Activated naive CD4-positive, alpha-beta T cell (primary cell): ENCODE measurements around the gene SLC15A1.
A peak's percentile ranks its signal among the peaks of the same experiment; 100 is the strongest.
"Not testable (repeated sequence)": the region's sequence is repeated elsewhere in the genome, so short reads cannot be mapped to it uniquely, and the experiment has no call there.

Source experiments
- DNase-seq, 4 experiments: peaks; one replicate each; lab custom pipeline; 2025; lab: John Stamatoyannopoulos, UW

The SLC15A1 gene

DNA sequence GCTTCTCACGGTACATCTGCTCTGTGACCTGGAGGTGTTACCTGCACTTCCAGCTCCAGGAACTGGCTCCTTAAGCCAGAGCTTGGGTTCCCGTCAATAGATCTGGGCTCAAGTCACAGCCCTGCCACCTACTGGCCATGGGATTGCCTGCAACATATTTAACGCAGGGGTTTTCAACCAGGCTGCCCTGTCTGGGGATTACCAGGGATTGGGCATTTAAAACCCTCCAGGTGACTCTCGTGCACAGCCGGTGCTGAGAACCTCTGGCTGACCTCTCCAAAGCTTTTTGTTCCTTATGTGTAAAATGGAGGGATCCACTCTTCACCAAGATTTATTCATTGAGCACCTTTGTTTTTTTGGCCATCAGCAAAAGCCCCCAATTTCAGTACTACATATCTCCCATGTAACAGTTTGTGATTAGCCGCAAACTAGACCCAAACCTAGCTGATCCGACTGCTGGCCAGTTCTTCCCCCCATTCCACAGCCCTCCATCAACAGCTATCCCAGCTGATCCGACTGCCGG is 98.9 kb downstream of the SLC15A1 start:
- peak; percentile 23 to 59 (median 50) for DNase-seq

DNA sequence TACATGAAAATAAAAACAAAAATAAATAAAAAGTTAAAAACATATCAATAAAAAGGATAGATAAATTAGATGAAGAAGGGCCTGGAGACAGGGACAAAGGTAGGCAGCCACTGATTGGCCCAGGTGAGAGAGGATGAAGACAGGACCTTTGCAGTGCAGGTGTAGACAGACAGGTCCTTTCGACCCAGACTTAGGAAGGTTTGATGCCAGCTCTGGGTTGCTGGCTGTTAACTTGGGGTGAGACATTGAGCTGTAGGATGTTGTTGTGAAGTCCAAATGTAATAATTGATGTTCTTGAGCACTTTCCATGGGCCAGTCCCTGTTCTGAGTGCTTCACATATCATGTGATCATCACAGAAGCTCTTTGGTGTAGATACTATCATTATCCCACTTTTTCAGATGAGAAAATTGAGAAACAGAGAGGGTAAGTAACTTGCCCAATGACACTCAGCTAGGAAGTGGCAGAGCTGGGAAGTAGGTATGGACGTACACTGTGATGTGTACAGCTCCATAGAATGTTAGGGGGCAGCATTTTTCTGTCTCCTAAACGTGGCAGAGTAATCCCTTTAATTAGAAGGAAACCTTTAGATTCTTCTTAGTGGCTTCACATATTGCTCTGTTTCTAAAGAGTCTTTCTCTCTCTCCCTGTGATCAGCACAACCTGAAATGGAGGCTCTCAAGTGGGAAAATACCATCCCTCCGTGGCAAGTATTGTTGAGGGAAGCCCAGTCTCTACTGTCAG is 99.6 kb downstream of the SLC15A1 start:
- DNase-seq, result no peak

DNA sequence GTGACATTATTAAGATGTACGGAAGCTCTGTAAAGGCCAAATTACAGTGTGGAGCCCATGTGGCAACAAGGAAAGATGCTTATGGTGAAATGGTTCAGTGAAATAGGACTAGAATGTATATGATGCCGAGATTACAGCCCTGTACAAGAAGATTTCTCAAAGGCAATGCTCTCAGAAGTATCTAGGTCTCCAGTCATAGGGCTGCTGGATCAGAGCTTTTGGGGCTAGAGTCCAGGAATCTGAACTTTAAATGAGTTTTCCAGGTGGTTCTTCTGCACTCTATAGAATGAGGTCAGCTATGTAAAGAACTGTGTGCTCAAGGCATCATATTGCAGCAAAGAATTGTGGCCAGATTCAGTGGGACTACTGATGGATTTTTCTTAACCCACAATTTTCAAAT is 100.2 kb downstream of the SLC15A1 start:
- DNase-seq, result no peak

DNA sequence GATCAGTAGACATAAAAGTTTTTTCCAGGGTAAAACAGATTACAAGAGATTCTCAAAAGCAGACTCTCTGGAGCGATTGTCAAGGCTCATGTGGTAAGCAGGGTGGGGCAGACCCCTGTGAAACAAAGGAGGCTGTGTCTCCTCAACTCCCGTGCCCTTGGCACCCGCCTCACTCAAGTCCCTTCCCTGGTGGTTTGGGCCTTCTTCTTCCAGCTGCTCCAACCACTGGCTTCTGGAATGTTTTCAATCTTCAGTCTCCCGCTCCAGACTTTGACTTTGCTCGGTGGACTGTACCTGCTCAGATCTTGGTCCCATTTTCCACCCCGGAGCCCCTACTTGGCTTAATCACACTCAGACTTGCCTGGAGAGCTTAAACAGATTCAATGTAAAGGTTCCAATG is 100.7 kb downstream of the SLC15A1 start:
- no peak for DNase-seq

DNA sequence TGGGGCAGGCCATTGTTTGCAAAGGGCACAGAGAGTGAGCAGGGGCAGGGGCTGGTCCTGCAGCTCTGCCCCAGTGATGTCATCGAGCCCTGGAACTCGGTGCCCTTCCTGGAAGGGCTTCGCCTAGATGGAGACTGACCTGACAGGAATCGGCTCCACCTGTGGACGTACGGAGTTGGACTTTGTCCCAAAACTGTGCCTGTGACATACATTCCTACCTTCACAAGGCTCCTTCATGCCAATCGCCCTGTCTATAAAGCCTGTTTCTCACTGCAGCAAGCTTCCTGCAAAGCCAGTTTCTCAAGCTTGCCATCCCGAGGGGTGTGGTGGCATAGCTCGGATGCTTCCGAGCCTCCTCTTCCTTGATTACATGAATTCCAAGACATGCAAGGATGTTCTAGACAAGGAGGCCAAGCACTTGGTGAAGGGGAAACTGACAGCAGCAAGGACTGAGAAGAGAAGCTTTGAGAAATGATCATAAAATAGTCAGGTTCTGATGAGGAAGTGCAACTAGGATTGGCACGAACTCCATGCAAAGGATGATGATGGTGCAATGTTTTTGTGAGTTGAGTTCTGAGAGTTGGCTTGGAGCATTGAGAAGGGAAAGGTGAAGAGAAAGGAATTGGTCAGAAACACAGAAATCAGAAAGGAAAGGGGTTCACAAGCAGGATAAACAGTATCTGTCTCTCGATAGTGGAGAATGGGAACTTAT is 101.9 kb downstream of the SLC15A1 start:
- no peak for DNase-seq

DNA sequence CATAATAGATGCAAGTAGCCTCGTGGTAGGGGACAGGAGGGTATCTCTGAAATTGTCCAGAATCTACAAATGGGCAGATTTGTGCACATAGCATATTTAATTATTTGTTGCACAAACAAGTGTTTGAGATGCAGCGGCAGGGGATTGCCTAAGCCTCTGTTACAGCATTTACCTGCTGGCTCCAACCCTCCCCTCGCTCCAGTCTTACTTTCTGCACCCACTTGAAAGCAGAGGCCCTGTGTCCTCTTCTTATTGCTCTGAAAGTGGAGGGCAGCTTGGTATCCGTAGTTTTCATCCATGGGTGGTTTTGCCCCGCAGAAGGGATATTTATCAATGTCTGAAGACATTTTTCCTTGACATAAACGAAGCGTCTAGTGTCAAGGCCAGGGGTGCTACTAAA is 102.6 kb downstream of the SLC15A1 start:
- DNase-seq, result no peak

DNA sequence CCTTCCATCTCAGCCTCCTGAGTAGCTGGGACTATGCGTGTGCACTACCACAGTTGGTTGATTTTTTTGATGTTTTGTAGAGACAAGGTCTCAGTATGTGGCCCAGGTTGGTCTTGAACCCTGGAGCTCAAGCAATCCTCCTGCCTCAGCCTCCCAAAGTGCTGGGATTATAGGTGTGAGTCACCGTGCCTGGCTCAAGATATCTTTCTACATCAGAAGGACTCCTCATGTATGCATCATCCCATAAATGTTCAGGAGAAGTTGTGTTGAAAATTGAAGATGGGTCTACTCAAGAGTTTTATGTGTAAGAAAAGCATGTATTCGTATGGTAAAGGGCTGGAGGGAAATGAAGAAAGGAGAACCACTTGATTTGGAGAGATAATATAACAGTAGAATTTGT is 103.8 kb downstream of the SLC15A1 start:
- DNase-seq, result no peak

DNA sequence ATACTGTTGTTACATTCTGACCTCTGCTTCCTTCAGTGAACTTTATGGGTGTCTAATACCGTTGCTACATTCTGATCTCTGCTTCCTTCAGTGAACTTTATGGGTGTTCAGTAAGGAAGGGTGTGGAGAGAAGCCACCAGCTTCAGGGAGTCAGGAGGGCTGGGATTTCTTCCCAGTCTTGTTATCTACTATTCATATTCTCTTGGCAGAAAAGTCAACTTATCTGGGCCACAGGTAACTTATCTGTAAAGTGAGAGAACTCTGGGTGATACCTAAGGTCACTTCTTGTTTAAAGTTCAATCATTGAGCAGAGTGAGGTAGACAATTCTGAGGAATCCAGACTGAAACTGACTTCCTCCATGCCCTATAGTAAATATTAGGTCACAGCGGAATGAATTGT is 104.3 kb downstream of the SLC15A1 start:
- no peak for DNase-seq

DNA sequence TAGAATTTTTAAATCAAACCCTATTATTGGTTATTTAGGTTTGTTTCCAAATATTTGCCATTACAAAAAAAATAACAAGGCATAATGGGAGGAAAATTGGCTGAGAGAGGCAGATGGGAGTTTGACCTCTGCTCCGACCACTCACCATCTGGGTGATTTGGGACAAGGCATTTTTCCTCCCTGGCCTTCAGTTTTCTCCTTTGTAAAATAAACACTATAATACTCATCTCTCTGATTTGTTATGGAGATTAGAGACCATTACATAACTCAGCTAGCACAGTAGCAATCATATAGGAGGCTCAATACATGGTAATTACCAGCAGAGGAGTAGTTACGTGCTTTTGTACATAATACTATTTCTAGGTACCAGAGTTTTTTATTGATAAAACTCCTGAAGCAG is 105.4 kb downstream of the SLC15A1 start:
- no peak for DNase-seq

DNA sequence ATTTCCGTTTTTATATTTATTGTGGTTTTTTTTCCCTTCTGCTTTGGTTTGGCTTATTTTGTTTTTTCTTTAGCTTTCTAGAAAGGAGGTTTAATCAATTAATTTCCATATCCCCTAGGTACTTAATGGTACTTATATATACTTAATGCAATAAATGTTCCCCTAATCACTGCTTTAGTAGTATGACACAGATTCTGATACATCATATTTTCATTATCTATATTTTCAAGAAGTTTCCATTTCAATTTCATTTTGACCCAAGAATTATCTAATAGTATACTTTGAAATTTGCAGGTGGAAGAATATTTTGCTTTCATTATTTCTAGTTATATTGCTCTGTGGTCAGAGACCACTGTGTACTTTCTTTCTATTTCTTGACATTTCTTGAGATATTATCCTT is 109.0 kb downstream of the SLC15A1 start:
- no peak for DNase-seq

DNA sequence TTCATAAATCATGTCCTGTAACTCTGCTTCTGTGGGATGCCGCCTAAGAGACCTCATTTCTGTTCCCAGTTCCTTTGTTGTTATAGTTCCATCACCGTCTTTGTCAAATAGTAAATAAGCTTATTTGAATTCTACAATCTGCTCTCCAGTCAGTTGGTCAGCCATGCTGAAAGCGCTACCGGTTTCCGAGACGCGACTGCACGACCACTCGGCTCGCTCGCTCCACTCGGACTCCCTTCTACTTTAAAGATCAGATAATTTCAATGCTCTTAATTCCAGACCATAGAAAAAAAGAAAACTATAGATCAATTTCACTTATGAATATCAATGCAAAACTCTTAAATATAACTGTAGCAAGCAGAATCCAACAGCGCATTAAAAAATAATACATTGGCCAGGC is 111.4 kb downstream of the SLC15A1 start:
- no peak for DNase-seq

DNA sequence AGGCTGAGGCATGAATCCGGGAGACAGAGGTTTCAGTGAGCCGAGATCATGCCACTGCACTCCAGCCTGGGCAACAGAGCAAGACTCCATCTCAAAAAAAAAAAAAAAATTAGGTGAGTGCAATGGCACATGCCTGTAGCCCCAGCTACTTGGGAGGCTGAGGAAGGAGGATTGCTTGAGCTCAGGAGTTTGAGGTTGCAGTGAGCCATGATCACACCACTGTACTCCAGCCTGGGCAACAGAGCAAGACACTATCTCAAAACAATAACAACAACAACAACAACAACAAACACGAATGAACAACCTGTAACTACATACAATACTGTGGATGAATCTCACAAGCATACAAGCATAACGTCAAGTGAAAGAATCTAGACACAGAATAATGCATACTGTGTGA is 112.7 kb downstream of the SLC15A1 start:
- not testable (repeated sequence) for DNase-seq

DNA sequence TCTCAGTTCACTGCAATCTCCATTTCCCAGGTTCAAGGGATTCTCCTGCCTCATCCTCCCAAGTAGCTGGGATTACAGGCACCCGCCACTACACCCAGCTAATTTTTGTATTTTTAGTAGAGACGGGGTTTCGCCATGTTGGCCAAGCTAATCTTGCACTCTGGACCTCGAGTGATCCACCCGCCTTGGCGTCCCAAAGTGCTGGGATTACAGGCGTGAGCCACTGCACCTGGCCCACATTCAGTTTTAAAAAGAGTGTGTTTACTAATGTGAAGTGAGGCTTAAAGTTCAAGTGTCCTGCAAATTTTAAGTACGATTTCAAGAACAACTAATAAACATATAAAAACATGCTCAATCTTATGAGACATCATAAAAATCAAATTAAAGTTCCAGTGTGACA is 114.1 kb downstream of the SLC15A1 start:
- DNase-seq, result not testable (repeated sequence)
